HG03175 (cell line): ENCODE data around the gene LRRN3.
A peak's percentile ranks its signal among the peaks of the same experiment; 100 is the strongest.
"Not testable (repeated sequence)": the region's sequence is repeated elsewhere in the genome, so short reads cannot be mapped to it uniquely, and the experiment has no call there.

Source experiments
- ATAC-seq: cut with Tn5 transposase; IDR thresholded peaks from one replicate; pipeline ENCODE4 v1.9.1; 2021; ENCODE audit warnings: mild to moderate bottlenecking, moderate library complexity; ENCODE audit not compliant: unreplicated experiment

Gene LRRN3

DNA sequence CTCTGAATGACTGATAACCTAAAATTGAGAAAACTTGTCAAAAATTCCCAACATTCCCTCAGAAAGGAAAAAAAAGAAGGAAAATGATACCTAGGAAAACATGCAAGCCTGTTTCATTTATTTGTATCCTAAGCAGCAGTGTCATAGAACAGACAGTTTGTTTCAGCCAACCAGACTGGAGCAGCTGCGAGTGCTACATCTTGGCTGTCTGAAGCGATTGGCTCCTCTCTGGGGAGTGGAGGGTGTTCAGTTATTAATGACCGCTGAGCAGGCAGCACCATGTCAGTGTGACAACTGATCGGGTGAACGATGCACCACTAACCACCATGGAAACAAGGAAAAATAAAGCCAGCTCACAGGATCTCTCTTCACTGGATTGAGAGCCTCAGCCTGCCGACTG lies at the start of gene LRRN3:
Gene LRRN3 (plus strand): TSS at position 282 of the 400 bp plus-strand sequence. CDS start 31,646 bp downstream, outside the sequence.
- ATAC-seq = no peak

DNA sequence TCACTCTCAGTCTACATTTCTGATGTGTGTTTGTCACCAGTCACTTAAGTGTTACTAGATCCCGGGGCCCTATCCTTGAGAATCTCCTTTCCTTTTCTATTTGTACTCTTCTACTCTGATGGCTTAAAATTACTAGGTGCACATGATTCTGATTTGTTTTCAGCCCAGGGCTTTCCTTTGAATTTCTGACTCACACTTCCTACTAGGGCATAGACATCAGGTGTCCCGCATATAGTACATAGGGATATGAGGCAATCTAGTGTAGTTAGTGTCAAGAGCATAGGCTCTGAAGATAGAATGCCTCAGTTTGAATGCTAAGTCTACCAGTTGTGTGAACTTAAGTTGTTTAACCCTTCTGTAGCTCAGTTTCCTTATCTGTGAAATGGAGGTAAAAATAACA lies 49.4 kb upstream of the LRRN3 start:
- no peak for ATAC-seq

DNA sequence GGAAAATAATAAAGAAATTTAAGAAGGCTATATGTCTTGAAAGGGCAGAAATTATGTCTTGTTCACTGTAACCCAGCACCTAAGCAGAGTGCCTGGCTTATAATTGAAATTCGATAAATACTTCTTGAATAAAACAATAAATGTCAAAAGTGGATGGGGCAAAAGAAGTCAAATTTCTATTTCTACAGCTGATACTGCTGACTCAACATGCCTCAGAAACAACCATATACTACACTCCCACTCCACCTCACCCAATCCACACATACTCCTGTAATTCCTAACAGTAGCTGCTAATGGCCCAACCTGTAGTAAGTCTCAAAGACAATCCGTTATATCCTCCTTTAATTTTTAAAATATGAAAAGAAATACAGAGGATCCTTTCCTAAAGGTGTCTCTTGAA lies 48.1 kb upstream of the LRRN3 start:
- ATAC-seq = no peak

DNA sequence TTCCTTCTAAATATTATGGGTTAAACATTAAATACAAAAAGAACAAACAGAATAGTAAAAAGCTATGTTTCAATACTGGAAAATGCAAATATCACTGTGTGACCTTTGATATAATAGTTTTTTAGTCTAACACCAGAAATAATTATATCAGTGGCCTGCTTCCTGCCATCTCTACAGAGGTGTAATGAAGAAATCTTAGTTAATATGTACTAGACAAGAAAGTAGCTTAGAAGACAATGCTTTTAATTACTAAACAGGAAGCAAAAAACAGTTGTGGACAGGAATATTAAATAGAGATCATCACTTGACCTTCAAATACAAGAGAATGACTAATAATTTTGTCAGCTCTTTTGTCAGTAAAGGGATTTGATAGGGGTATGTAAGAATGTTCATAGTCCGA lies 47.4 kb upstream of the LRRN3 start:
- ATAC-seq = peak; percentile 98

DNA sequence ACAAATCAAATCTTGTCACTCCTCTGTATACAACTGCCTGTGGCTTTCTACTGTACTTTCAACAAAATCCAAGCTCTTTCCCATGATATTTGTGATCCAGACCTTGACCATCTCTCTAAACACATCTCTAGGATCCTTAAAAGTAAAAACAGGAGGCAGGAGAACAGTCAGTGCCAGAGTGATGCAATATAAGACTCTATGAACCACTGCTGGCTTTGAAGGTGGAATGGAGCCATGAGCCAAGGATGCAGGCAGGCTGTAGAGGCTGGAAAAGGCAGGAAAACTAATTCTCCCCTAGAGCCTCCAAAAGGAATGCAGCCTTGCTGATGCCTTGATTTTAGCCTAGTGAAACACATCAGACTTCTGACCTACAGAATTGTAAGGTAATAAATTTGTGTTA lies 45.5 kb upstream of the LRRN3 start:
- ATAC-seq = no peak

DNA sequence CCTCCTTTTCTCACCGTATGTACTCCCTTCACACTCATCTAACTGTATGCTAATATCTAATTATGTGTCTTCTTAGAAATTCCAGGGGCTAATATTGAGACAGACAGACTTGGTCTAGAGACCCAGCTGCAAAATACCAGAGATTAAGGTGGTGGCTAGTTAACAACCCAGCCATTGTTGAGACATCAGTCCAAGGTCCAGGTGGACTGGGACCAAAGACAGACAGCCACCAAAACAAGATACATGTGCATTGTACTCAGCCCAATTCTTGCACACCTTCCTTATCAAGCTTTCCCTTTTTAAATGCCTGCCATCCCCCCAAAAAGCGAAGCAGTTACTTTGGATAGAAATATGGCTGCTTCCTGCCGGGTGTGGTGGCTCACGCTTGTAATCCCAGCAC lies 43.3 kb upstream of the LRRN3 start:
- no peak for ATAC-seq

DNA sequence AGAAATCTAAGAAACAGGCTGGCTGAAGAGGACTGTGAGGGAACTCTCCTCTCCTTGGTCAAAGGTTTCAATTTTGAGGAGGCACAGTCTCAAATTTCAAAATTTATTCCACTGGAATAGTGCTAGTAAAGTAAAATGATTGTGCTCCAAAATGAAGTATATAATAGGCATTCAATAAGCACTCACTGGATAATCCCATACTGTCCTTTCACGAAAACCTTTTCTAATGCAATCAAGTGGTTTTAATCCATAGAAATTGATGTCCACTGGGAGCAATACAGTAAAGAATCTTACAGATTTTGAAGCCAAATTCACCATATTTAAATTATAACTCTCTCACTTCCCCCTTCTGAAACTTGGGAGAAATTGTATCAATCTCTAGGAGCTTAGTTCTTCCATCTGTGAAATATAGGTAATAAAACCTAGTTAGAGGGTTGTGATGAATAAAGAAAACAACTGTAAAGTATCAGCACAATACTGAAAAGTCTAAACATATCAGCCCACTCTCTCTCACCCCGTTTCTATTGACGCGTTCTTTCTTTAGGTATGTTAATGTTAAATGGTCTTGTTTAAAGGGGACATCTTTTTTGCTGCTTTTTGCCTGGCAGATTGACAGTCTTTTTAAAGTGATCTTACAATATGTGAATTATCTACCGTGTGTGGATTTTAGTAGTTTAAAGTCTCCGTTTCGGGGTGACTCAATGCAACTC lies 40.8 kb upstream of the LRRN3 start:
- no peak for ATAC-seq

DNA sequence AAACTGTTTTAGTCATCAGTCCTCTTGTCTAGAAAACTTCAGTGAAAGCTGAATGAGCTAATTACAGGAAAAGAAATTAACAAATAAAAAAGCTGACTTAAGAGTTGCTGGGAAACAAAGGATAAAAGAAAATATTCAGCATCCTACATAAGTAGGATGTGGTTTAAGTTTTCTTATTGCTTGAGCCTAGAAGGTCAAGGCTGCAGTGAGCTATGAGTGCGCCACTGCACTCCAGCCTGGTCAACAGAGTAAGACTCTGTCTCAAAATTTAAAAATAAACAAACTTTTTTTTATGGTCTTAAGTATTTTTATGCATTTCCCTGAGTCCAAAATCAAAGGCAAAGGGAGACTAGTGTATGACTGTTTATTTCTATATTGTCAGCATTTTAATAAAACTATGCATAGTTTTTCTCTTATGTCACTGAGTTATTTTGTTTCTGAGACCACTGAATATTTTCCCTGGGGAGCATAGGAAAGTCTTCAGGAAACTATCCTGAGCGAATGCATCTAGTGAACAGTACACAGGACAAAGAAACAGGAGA lies 40.0 kb upstream of the LRRN3 start:
- no peak for ATAC-seq

DNA sequence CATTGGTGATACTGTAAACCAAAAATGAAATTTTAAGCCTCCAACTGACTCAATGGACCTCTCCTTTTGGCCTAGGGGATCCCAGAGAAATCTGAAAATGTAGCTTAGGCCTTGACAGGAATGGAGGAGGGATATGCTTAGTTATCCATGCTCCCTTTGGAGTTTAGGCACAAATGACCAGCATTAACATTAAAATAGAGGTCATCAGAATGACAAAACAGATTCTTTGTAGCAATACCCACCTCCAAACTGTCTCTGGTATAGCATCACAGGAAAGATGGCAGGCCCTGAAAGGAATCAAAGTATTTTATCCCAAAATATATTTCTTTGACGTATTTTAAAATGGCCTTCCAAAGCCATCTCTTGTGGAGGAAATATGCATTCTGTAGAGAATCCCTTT lies 39.1 kb upstream of the LRRN3 start:
- no peak for ATAC-seq

DNA sequence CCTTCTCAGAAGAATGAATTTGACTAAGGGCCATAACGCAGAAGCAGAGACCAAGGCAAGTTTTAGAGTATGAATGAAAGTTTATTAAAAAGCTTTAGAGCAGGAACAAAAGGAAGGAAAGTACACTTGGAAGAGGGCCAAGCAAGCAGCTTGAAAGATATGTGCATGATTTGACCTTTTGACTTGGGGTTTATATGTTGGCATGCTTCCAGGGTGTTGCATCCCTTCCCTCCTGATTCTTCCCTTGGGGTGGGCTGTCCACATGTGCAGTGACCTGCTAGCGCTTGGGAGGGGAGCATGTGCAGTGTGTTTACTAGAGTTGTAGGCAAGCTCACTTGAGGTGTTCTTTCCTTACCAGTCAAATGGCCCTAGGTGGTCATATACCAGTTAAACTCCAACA lies 37.9 kb upstream of the LRRN3 start:
- ATAC-seq = no peak

DNA sequence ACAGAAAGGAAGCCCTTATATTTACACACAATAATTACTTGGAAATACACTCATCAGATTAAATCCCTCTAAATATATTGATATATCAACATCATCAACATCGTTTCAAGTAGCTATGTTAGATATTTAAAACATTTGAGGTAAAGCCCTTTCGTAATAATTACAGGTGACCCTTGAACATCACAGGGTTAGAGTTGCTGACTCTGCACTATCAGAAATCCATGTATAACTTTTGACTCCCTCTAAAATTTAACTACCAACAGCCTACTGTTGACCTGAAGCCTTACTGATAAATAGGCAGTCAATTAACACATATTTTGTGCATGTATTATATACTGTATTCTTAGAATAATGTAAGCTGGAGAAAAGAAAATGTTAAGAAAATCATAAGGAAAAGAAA lies 34.6 kb upstream of the LRRN3 start:
- no peak for ATAC-seq

DNA sequence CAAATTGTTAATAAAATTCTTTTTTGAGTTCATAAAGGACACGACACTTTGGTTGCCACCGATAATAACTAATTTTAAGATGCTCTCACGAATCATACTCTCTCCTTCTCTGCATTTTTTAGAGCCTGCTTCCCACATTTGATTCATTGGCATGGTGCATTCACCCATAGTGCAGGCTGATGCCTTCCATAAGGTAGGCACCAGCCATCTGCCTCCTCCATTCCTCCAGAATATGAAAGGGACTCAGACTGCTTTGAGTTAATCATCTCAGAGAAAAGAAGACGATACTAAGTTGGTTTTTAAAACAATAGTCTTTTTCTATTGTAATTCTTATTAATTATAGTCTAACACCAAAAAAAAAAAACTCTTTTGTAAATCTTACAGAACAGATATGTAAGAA lies 33.9 kb upstream of the LRRN3 start:
- no peak for ATAC-seq

DNA sequence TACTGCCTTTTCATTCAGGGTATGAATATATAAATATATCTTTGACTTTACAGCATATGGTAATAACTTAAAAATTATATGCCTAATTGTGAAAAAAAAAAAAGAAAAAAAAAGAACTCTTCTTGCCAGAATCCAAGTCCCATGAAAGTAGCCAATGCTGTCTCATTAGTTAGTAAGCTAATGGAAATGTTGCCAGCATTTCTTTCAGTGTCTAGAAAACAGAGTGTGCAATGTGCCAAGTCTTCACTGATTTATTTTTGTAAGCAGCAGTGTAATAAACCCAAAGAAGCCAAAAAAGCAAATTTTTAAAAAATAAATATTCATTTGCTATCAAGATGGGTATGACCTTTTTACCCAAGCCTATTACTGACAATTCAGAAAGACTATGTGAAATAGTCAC lies 31.1 kb upstream of the LRRN3 start:
- no peak for ATAC-seq

DNA sequence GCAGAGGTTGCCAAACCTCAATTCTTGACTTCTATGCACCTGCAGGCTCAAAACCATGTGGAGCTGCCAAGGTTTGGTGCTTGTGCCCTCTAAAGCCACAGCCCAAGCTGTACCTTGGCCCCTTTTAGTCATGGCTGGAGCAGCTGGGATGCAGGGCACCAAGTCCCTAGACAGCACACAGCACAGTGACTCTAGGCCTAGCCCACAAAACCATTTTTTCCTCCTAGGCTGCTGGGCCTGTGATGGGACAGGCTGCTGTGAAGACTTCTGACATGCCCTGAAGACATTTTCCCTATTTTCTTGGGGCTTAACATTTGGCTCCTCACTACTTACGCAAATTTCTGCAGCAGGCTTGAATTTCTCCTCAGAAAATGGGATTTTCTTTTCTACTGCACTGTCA lies 27.8 kb upstream of the LRRN3 start:
- no peak for ATAC-seq

DNA sequence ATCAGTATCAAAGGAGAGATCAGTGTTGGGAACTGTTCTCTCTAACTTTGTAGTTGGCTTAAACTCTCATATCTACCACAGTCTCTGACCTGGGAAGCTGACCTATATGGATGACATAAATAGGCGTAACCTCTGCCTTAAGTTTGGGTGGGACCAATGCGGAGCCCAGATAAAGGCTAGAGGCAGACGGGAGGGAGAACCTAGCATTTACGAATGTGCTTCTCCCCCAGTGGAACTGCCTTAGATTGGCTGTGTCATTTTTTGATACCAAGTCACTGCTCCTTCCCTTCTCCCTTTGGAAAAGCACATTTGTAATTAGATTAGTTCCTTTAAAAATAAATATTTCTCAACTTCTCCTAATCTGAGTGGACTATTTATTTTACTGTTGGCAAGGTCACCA lies 23.7 kb upstream of the LRRN3 start:
- no peak for ATAC-seq

DNA sequence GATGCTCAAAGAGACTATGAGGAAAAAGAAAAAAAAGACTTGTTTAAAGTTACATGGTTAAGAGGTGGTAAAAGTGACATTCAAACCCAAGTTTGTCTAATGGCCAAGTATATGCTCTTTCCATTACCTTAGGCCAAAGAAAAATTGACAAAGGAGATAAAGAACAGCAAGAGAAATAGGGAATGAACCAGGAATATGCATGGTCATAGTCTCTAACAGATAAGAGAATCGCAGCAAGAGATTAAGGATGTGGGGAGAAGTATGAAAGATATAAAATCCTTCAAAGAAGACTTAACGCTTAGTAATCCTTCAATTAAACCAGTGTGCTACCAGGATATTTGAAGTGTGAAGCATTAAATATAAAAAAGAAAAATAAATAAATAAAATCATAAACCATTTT lies 23.2 kb upstream of the LRRN3 start:
- no peak for ATAC-seq

DNA sequence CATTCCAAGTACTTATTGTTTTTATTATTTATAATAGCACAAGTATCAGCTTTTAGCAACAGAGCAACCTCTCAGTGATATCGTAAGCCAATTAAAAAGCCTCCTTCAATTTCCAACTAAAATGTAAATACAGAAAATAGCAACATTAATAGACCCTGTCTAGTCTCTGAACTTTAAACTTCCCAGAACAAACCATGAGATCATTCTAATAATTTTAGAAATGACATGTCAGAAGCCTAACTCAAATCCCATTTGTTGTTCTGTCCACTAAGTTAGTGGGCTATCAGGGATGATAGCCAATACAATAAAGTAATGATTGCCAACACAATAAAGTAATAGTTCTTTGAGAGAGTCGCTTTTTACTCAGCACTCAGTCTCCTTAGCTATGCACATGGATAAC lies 22.3 kb upstream of the LRRN3 start:
- no peak for ATAC-seq

DNA sequence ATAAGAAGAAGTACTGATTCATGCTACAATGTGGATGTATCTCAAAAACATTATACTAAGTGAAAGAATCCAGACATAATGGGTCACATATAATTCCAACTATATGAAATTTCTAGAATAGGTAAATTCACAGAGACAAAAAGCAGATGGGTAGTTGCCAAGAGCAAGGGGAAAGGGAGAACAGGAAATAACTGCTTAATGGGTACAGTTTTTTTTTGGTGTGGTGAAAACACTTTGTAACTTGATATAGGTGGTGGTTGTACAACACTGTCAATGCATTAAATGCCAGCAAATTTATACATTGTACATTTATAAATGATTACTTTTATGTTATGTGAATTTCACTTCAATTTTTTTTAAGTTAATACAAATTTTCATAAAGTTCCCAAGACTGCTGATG lies 19.4 kb upstream of the LRRN3 start:
- no peak for ATAC-seq

DNA sequence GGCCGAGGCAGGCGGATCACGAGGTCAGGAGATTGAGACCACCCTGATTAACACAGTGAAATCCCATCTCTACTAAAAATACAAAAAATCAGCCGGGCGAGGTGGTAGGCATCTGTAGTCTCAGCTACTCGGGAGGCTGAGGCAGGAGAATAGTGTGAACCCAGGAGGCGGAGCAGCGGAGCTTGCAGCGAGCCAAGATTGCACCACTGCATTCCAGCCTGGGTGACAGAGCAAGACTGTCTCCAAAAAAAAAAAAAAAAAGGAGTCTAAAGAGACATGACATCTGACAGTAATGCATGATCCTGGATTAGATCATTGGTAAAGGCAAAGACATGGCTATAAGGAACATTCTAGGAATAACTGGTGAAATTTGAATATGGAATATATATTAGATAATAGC lies 18.3 kb upstream of the LRRN3 start:
- ATAC-seq = not testable (repeated sequence)

DNA sequence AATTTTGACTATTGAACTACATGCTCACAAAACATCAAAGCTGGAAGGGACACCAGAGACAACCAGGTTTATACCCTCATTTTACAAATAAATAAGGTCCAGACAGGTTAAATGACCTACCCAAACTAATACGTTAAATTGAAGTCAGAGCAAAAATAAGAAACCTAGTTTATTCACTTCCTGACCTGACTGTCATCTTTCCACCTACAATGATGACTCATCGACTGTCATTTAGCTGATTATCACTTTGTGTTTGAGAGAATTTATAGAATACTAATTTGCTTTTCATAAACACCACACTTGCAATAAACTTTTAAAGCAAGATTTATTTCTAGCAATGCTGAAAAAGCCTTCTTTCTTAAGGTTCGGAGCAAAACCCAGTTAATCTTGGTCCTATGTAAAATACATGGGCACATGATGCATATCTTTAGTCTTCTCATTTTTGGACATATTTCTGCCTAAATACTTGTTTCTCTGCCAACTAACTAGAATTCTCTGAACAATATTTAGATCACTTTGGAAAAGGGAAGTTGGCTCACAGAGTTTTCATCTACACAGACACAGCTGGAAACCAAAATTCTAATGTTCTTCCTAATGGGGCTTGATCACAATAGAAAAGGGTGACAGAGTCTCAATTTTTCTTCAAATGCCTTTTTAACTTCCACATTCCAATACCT lies 16.7 kb upstream of the LRRN3 start:
- ATAC-seq = no peak

DNA sequence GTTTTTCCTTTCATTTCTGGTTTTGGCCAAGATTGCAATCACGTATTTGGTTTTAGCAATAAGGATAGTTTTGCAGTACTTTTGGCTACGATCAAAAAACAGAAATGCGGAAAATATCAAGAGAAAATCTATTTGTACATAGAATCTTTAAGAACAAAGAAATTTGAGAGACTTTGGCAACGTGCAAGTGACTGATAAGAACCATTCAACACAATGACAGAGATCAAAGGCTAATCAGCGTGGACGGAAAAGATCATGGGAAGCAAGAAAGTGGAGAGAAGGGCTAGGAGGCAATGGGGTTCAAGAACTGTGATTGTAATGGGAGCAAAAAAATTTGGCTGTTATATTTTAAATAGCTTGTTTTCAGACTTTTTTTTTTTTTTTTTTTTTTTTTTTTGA lies 16.2 kb upstream of the LRRN3 start:
- no peak for ATAC-seq

DNA sequence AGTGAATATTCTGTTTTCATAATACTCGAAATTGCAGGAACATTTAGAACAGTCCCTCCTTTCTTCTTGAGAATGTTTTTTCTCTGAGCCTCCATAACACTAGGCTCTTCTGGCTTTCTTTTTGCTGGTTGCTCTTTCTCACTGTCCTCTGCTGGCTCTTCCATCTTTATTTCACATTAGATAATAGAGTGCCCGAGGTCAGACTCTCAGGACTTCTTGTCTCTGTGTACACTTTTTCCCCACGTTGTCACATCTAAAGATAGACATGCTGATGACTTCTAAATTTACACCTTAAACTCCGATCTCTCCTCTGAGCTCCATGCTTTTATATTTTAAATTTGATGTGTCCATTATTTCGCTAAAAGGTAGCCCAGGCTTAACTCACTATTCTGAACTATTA lies 15.4 kb upstream of the LRRN3 start:
- ATAC-seq = no peak

DNA sequence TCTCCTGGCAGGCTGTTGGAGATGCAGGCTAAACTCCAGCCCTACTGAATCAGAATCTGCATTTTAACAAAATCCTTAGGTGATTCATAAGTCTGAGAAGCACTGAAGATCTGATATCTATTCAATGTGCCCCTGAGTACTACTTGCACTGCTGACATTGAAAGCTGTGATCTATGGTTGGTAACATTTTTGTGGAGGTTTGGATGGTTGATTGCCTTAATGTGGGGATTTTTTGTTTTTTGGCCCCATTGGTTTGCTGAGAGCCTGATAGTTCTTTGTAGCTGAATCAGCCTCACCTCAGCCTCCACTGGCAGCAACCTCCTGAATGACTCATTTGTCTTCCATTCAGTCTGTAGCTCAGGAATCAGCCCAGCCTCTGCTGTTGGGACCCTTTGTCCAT lies 14.7 kb upstream of the LRRN3 start:
- ATAC-seq = no peak
